ENCODE measurements around the gene KDSR. TPM values are rescaled to one million over a fixed set of nuclear protein-coding genes. Genes with fewer than 3 reads are reported as not detected.

KDSR gene
- total RNA-seq, 6 experiments from 2014 or later: 46.7 to 69.4 (median 57.1) TPM

DNA sequence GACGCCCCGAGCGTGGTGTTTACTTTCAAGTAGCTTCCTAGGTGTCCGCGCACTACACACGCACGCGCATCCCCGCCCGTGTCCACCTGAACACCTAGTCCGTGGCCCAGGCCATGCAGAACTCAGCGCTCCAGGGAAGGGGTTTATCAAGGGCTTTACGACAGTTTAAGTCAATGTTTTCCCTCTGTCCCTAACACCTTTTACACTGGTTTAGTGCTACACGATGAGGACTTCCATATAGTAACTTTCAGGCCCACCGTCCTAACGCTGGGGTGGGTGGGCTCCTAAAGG lies 46.1 kb downstream of the KDSR start:
- Mint-ChIP-seq H3K9me3 (no peaks in the 10 kb centered on the region), H3K36me3 (ENCODE audit: low read depth) (no peaks in the 10 kb centered on the region; the same call in 1 of the 2 replicates), H3K4me1 (ENCODE audit: low read depth) (peaks cover 35% of the 10 kb centered on the region), H3K27me3 (ENCODE audit: insufficient read depth) (peaks cover 22% of the 10 kb centered on the region), H3K4me3 (peak overlapping the region; percentile 87), H3K27ac (no peak overlapping the region)
- TF ChIP-seq CTCF (IDR thresholded peaks at IDR 0.05): no peak
- no peak for DNase-seq

DNA sequence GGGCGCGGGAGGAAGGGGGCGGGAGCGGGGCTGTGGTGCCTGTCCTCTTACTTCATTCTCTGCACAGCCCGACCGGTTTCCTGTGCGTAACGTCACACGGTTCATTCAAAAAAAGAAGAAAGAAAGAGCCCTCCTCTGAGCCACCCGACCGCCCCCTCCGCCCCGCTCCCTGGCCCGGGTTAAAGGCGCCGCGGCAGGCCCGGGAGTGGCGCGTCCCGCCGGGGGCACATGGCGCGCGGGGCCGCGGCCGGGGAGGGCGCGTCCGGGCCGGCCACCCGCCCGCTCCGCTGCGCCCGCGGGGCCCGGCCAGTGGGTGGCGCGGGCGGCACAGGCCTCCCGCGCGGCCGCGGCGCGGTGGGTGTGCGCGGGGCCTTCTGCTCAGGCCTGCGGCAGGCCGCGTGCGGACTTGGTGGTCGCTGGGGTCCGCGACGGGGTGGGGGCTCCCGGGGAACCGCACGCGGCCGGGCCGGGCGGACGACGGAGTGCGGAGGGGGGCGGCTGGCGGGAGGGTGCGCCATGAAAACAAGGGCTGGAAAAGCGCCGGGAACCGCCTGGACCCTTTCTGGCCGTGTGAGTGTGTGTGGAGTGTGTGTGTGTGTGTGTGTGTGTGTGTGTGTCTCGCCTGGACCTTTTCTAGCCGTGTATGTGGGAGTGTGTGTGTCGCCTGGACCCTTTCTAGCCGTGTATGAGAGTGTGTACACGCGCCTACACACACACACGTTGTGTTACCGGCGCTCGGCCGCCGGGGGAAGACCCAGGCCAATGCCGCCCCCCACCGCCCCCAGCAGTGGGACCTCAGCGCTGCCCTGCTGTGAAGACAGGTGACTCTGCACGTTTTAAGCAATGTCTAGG lies 46.7 kb downstream of the KDSR start:
- Mint-ChIP-seq H3K4me1 (ENCODE audit: low read depth) (peaks cover 35% of the 10 kb centered on the region), H3K9me3 (no peaks in the 10 kb centered on the region), H3K27me3 (ENCODE audit: insufficient read depth) (peaks cover 24% of the 10 kb centered on the region), H3K27ac (0 out of 2 replicates have a peak overlapping the region, but pooled peaks have one; percentile 40), H3K4me3 (peak overlapping the region; percentile 93), H3K36me3 (ENCODE audit: low read depth) (no peaks in the 10 kb centered on the region; the same call in 1 of the 2 replicates)
- TF ChIP-seq CTCF (IDR thresholded peaks at IDR 0.05): peak; percentile 15; the same call in 1 of the 2 replicates
- DNase-seq: peak; percentile 55

DNA sequence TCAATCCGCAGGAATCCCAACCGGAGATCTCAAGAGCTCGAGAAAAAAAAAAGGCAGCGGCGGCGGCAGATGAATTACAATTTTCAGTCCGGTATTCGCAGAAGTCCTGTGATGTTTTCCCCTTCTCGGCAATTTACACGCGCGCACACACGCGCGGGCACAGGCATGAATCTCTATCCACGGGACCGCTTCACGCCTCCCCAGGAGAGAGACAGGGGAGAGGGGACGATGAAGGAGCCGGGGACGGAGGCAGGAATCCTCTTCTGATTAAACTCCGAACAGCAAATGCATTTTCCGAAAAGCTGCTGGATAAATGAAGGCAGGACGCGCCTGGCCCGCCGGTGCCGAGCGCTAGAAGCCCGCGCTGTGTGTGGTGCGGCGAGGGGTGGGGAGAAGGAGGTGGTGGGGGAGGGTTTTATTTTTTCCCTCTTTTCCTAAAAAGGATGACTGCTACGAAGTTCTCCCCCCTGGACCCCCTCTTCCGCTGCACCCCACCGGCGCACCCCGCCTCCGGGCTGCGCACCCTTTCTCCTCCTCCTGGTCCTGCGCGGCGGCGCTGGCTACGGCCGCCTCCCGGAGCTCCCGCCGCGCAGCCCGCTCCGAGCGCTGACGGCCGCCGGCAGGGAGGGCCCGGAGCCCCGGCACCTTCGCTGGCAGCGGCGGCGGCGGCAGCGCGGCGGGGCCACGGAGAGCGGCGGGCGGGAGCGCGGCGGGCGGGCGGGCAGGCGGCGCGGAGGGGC lies 47.5 kb downstream of the KDSR start, which contains the start of gene BCL2:
BCL2 (minus strand) TSS at position 387 of the 740 bp plus-strand sequence.
- H3K36me3 Mint-ChIP-seq (ENCODE audit: low read depth): no peaks in the 10 kb centered on the region; the same call in 1 of the 2 replicates
- H3K4me1 Mint-ChIP-seq (ENCODE audit: low read depth): peaks cover 35% of the 10 kb centered on the region
- H3K4me3 Mint-ChIP-seq: peak within 1 kb of the TSS; percentile 93
- DNase-seq: no peak
- TF ChIP-seq CTCF (IDR thresholded peaks at IDR 0.05): no peak
- H3K27ac Mint-ChIP-seq: peak within 1 kb of the TSS; percentile 55; the same call in 1 of the 2 replicates
- H3K27me3 Mint-ChIP-seq (ENCODE audit: insufficient read depth): peaks cover 31% of the 10 kb centered on the region
- H3K9me3 Mint-ChIP-seq: no peaks in the 10 kb centered on the region

- no peak for TF ChIP-seq CTCF (IDR thresholded peaks at IDR 0.05)
- no peak for DNase-seq
- H3K9me3 Mint-ChIP-seq: no peaks in the 10 kb centered on the region
- peaks cover 35% of the 10 kb centered on the region for H3K4me1 Mint-ChIP-seq (ENCODE audit: low read depth)
- H3K27me3 Mint-ChIP-seq (ENCODE audit: insufficient read depth): peaks cover 36% of the 10 kb centered on the region
- peak overlapping the region; percentile 55; the same call in 1 of the 2 replicates for H3K27ac Mint-ChIP-seq
- no peaks in the 10 kb centered on the region; the same call in 1 of the 2 replicates for H3K36me3 Mint-ChIP-seq (ENCODE audit: low read depth)
- peak overlapping the region; percentile 93 for H3K4me3 Mint-ChIP-seq
Observed at GRCh38 chr18:63318889-63319382, 48.1 kb downstream of the KDSR start.

DNA sequence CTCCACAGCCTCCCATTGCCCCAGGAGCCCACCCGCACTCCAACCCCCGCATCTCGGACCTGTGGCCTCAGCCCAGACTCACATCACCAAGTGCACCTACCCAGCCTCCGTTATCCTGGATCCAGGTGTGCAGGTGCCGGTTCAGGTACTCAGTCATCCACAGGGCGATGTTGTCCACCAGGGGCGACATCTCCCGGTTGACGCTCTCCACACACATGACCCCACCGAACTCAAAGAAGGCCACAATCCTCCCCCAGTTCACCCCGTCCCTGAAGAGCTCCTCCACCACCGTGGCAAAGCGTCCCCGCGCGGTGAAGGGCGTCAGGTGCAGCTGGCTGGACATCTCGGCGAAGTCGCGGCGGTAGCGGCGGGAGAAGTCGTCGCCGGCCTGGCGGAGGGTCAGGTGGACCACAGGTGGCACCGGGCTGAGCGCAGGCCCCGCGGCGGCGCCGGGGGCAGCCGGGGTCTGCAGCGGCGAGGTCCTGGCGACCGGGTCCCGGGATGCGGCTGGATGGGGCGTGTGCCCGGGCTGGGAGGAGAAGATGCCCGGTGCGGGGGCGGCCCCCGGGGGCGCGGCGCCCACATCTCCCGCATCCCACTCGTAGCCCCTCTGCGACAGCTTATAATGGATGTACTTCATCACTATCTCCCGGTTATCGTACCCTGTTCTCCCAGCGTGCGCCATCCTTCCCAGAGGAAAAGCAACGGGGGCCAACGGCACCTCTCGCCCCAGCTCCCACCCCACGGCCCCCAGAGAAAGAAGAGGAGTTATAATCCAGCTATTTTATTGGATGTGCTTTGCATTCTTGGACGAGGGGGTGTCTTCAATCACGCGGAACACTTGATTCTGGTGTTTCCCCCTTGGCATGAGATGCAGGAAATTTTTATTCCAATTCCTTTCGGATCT lies 48.8 kb downstream of the KDSR start:
- peaks cover 41% of the 10 kb centered on the region for H3K27me3 Mint-ChIP-seq (ENCODE audit: insufficient read depth)
- H3K4me1 Mint-ChIP-seq (ENCODE audit: low read depth): peaks cover 35% of the 10 kb centered on the region
- peak overlapping the region; percentile 93 for H3K4me3 Mint-ChIP-seq
- no peaks in the 10 kb centered on the region for H3K9me3 Mint-ChIP-seq
- DNase-seq: no peak
- no peaks in the 10 kb centered on the region; the same call in 1 of the 2 replicates for H3K36me3 Mint-ChIP-seq (ENCODE audit: low read depth)
- peak; percentile 58 for TF ChIP-seq CTCF (IDR thresholded peaks at IDR 0.05)
- no peak overlapping the region for H3K27ac Mint-ChIP-seq

Measured in HFFc6 (cell line).